IPS-20b (cell line): Measurements from ENCODE around the gene BMP7.

ENCODE experiments used
- H3K27ac ChIP-seq: one replicate; pipeline ENCODE4 v1.5.1; 2013; ENCODE audit warnings: low read length
- H3K27me3 ChIP-seq: 2 replicates; pipeline ENCODE4 v1.6.1; 2013; ENCODE audit warnings: mild to moderate bottlenecking, low read length, inconsistent platforms; ENCODE audit not compliant: insufficient read depth
- H3K36me3 ChIP-seq: 2 replicates; pipeline ENCODE4 v1.6.1; 2013; ENCODE audit warnings: low read depth, mild to moderate bottlenecking, inconsistent platforms, low read length, moderate library complexity; ENCODE audit not compliant: insufficient read depth
- H3K4me1 ChIP-seq: 2 replicates; pipeline ENCODE4 v1.6.1; 2013; ENCODE audit warnings: mild to moderate bottlenecking, control low read depth, inconsistent platforms, low read length, moderate library complexity; ENCODE audit not compliant: insufficient read depth
- H3K4me3 ChIP-seq: 2 replicates; pipeline ENCODE4 v1.5.1; 2013; ENCODE audit warnings: mild to moderate bottlenecking, low read length, inconsistent platforms
- H3K9ac ChIP-seq: 2 replicates; pipeline ENCODE4 v1.6.1; 2013; ENCODE audit warnings: low read depth, mild to moderate bottlenecking, inconsistent platforms, low read length, moderate library complexity
- H3K9me3 ChIP-seq: 2 replicates; pipeline ENCODE4 v1.6.1; 2013; ENCODE audit warnings: mild to moderate bottlenecking, low read depth, low read length, inconsistent platforms; ENCODE audit not compliant: insufficient read depth

The BMP7 gene

GRCh38 chr20:57220337-57221145 lies 45.9 kb downstream of the BMP7 start:
- Histone ChIP-seq H3K27ac (no peak overlapping the region), H3K36me3 (no peaks in the 10 kb centered on the region), H3K4me3 (no peak overlapping the region), H3K4me1 (no peaks in the 10 kb centered on the region), H3K27me3 (no peaks in the 10 kb centered on the region), H3K9me3 (no peaks in the 10 kb centered on the region), H3K9ac (no peak overlapping the region)

GRCh38 chr20:57219071-57219677 lies 47.3 kb downstream of the BMP7 start:
- Histone ChIP-seq H3K27ac (no peak overlapping the region), H3K4me1 (no peaks in the 10 kb centered on the region), H3K9me3 (no peaks in the 10 kb centered on the region), H3K9ac (no peak overlapping the region), H3K27me3 (peaks cover 2% of the 10 kb centered on the region; the same call in 1 of the 2 replicates), H3K4me3 (no peak overlapping the region), H3K36me3 (no peaks in the 10 kb centered on the region)

- Histone ChIP-seq H3K9me3 (no peaks in the 10 kb centered on the region), H3K4me1 (no peaks in the 10 kb centered on the region), H3K27me3 (peaks cover 9% of the 10 kb centered on the region; the same call in 1 of the 2 replicates), H3K4me3 (no peak overlapping the region), H3K27ac (no peak overlapping the region), H3K36me3 (no peaks in the 10 kb centered on the region), H3K9ac (no peak overlapping the region)
These were observed 48.0 kb downstream of the BMP7 start for GRCh38 chr20:57218489-57218888.

- Histone ChIP-seq H3K27ac (no peak overlapping the region), H3K4me1 (peaks cover 4% of the 10 kb centered on the region; the same call in 1 of the 2 replicates), H3K27me3 (peaks cover 15% of the 10 kb centered on the region; the same call in 1 of the 2 replicates), H3K4me3 (no peak overlapping the region), H3K36me3 (no peaks in the 10 kb centered on the region), H3K9ac (no peak overlapping the region), H3K9me3 (no peaks in the 10 kb centered on the region)
These were observed 48.6 kb downstream of the BMP7 start for GRCh38 chr20:57217802-57218201.

GRCh38 chr20:57216669-57217068 lies 49.8 kb downstream of the BMP7 start:
- Histone ChIP-seq H3K4me3 (no peak overlapping the region), H3K9ac (no peak overlapping the region), H3K27ac (no peak overlapping the region), H3K4me1 (peaks cover 10% of the 10 kb centered on the region; the same call in 1 of the 2 replicates), H3K27me3 (peaks cover 15% of the 10 kb centered on the region; the same call in 1 of the 2 replicates), H3K36me3 (no peaks in the 10 kb centered on the region), H3K9me3 (no peaks in the 10 kb centered on the region)

GRCh38 chr20:57215826-57216471 lies 50.5 kb downstream of the BMP7 start:
- Histone ChIP-seq H3K9ac (no peak overlapping the region), H3K4me3 (no peak overlapping the region), H3K9me3 (no peaks in the 10 kb centered on the region), H3K36me3 (no peaks in the 10 kb centered on the region), H3K27me3 (peaks cover 15% of the 10 kb centered on the region; the same call in 1 of the 2 replicates), H3K27ac (no peak overlapping the region), H3K4me1 (peaks cover 17% of the 10 kb centered on the region)

- Histone ChIP-seq H3K9me3 (no peaks in the 10 kb centered on the region), H3K36me3 (no peaks in the 10 kb centered on the region), H3K9ac (no peak overlapping the region), H3K4me1 (peaks cover 17% of the 10 kb centered on the region), H3K4me3 (no peak overlapping the region), H3K27me3 (peaks cover 15% of the 10 kb centered on the region; the same call in 1 of the 2 replicates), H3K27ac (no peak overlapping the region)
These were observed 51.0 kb downstream of the BMP7 start for GRCh38 chr20:57215426-57215825.

GRCh38 chr20:57214948-57215347 lies 51.5 kb downstream of the BMP7 start:
- no peaks in the 10 kb centered on the region for H3K36me3 ChIP-seq
- H3K9ac ChIP-seq, result no peak overlapping the region
- no peak overlapping the region for H3K4me3 ChIP-seq
- H3K27me3 ChIP-seq, result peaks cover 15% of the 10 kb centered on the region; the same call in 1 of the 2 replicates
- no peaks in the 10 kb centered on the region for H3K9me3 ChIP-seq
- H3K27ac ChIP-seq, result no peak overlapping the region
- peaks cover 17% of the 10 kb centered on the region for H3K4me1 ChIP-seq

- Histone ChIP-seq H3K27me3 (peaks cover 15% of the 10 kb centered on the region; the same call in 1 of the 2 replicates), H3K4me1 (peaks cover 17% of the 10 kb centered on the region), H3K27ac (no peak overlapping the region), H3K9me3 (no peaks in the 10 kb centered on the region), H3K9ac (no peak overlapping the region), H3K36me3 (no peaks in the 10 kb centered on the region), H3K4me3 (no peak overlapping the region)
These were observed 52.0 kb downstream of the BMP7 start for GRCh38 chr20:57214427-57214826.

- Histone ChIP-seq H3K9ac (no peak overlapping the region), H3K27ac (no peak overlapping the region), H3K9me3 (no peaks in the 10 kb centered on the region), H3K36me3 (no peaks in the 10 kb centered on the region), H3K4me1 (peaks cover 17% of the 10 kb centered on the region), H3K4me3 (no peak overlapping the region), H3K27me3 (peaks cover 15% of the 10 kb centered on the region; the same call in 1 of the 2 replicates)
These were observed 52.5 kb downstream of the BMP7 start for GRCh38 chr20:57213924-57214323.

GRCh38 chr20:57213291-57213690 lies 53.1 kb downstream of the BMP7 start:
- Histone ChIP-seq H3K27me3 (peaks cover 15% of the 10 kb centered on the region; the same call in 1 of the 2 replicates), H3K9ac (no peak overlapping the region), H3K4me1 (peaks cover 17% of the 10 kb centered on the region), H3K27ac (no peak overlapping the region), H3K4me3 (no peak overlapping the region), H3K36me3 (no peaks in the 10 kb centered on the region), H3K9me3 (no peaks in the 10 kb centered on the region)
